Mucosa of descending colon (tissue), 3 donors: ENCODE results near the gene SAMD1. TPM values are rescaled to one million over a fixed set of nuclear protein-coding genes. Genes with fewer than 3 reads are reported as not detected.

ENCODE experiments used
- ATAC-seq: fragments of 200-7000 bp; cut with Tn5 transposase; one replicate; pipeline ENCODE4 v1.9.1; 2020; ENCODE audit warnings: mild to moderate bottlenecking, moderate library complexity
- DNase-seq, 3 donors: peaks; one replicate each; pipeline ENCODE4 v3.0.0-alpha.2; 2020
- H3K36me3 ChIP-seq: fragments of 200-600 bp; one replicate; pipeline ENCODE4 v1.8.0; 2021; ENCODE audit warnings: low read depth, mild to moderate bottlenecking
- H3K4me1 ChIP-seq: fragments of 200-600 bp; one replicate; pipeline ENCODE4 v1.8.0; 2021; ENCODE audit warnings: low read depth, mild to moderate bottlenecking
- H3K4me3 ChIP-seq: fragments of 200-600 bp; one replicate; pipeline ENCODE4 v1.8.0; 2021; ENCODE audit warnings: mild to moderate bottlenecking
- H3K9me3 ChIP-seq: fragments of 200-600 bp; one replicate; pipeline ENCODE4 v1.8.0; 2021; ENCODE audit warnings: mild to moderate bottlenecking
- intact Hi-C, 2 donors: fragments of 100-400 bp; cut with DNase I in 1 of 2; cut with micrococcal nuclease in 1 of 2; formaldehyde crosslinking; loops; one replicate each; pipeline versions ENCODE4 v1.11.0 to v1.11.1; 2022; cut with DNase I, micrococcal nuclease
- total RNA-seq, 3 donors: library from RNA; stranded (reverse); fragmentation: NEBNext Ultra II Directional in 2 of 3; extraction: Animal tissue kit (Norgen Biotek cat#: 25700) in 2 of 3; gene quantifications; one replicate each; pipeline versions ENCODE4 v1.2.1 to v1.2.4, GENCODE V29; 2021 to 2023
- TF ChIP-seq, protein P1 (sequence below): fragments of 200-600 bp; IDR thresholded peaks from one replicate; pipeline ENCODE4 v1.8.0; 2022; ENCODE audit warnings: antibody characterized with exemption, mild to moderate bottlenecking
- donor health status: DM: no; HTN: no; CAD: no; lungs with moderate emphysema.
- donor health status: DM: no; HTN: no; CAD: no.
- donor health status: DM: no; HTN: yes; CAD: no.

SAMD1 gene
- total RNA-seq, 3 donors from 2014 or later = 39.8 to 61.8 (median 49.6) TPM

DNA sequence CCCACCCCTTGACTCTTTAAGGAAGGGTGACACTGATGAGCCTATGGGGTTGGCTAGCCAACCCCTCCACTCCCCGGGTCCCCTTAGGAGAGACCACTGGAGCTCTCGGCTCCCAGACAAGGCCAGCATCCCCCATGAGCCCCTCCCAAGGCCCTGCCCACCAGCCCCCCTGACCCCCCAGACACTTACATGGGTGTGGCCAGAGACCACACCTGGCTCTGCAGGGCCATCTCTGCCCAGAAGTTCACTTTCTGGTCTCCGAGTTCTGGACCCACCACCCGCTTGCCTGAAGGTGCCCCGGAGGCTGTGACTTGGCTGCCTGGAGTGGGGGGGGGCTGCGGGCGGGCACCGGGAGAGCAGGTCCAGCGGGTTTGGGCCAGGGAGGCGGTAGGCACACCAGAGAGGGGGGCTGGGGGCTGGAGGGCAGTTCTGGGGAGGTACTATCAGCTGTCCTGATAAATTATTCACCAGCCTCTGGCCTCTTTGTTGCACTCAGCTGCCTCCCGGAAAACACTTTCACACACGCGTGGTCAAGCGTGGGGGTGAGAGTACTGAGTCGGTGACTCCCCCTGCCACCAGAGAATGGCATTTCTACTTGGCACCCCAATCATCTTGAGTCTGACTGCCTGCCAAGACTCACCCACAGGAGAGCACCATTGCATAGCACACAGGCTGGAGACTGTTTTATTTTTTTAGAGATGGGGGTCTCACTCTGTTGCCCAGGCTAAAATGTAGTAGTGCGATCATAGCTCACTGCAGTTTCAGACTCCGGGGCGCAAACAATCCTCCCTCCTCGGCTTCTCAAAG, 28.6 kb downstream of the SAMD1 start, which contains the start of gene PALM3:
PALM3 (minus strand) TSS at position 326 of the 807 bp plus-strand sequence; CDS start at position 230, 96 bp downstream.
- TF ChIP-seq, protein P1, sequence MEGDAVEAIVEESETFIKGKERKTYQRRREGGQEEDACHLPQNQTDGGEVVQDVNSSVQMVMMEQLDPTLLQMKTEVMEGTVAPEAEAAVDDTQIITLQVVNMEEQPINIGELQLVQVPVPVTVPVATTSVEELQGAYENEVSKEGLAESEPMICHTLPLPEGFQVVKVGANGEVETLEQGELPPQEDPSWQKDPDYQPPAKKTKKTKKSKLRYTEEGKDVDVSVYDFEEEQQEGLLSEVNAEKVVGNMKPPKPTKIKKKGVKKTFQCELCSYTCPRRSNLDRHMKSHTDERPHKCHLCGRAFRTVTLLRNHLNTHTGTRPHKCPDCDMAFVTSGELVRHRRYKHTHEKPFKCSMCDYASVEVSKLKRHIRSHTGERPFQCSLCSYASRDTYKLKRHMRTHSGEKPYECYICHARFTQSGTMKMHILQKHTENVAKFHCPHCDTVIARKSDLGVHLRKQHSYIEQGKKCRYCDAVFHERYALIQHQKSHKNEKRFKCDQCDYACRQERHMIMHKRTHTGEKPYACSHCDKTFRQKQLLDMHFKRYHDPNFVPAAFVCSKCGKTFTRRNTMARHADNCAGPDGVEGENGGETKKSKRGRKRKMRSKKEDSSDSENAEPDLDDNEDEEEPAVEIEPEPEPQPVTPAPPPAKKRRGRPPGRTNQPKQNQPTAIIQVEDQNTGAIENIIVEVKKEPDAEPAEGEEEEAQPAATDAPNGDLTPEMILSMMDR = no peak
- peak; percentile 47 for ATAC-seq
- intact Hi-C loops = no loop called here
- Histone ChIP-seq H3K36me3 (no peaks in the 10 kb centered on the region), H3K4me1 (peaks cover 11% of the 10 kb centered on the region), H3K9me3 (no peaks in the 10 kb centered on the region), H3K4me3 (no peak within 1 kb of the TSS)
- DNase-seq = peak in 1 of 3 donors; percentile 57

DNA sequence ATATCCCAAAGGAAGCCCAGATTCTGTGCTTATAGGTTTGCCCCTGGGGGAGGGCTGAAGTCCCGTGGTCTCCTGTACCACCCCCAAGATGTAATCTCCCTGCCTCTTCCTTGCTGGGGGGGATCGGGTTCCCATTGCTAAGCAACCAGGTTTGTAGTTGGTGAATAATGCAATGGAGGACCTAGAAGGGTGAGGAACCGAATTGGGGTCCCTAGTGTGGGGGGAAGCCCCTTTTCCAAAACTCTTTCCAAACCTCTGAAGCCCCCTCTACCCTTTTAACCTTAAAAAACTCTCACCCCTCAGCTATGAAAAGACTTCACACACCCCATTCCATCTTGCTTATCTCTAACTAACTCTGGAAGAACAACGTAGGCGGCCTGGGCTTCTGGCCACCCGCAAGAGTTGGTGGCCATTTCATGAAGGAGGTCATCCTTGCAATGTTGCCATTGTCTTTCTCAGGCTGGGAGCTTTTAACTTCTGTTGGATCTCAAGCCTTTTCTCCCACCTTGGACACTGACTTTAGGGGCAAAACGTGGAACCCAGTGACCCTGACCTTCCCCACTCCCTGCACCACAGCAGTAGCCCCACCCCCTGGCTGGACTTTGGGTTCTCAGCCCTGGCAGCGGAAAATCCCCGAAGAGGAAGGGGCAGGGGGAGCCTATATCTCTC, 29.3 kb downstream of the SAMD1 start:
- TF ChIP-seq, protein P1 = no peak
- Histone ChIP-seq H3K9me3 (no peaks in the 10 kb centered on the region), H3K36me3 (no peaks in the 10 kb centered on the region), H3K4me3 (no peak overlapping the region), H3K4me1 (peaks cover 11% of the 10 kb centered on the region)
- ATAC-seq = peak; percentile 34
- DNase-seq = no peak
- intact Hi-C loops = no loop called here

DNA sequence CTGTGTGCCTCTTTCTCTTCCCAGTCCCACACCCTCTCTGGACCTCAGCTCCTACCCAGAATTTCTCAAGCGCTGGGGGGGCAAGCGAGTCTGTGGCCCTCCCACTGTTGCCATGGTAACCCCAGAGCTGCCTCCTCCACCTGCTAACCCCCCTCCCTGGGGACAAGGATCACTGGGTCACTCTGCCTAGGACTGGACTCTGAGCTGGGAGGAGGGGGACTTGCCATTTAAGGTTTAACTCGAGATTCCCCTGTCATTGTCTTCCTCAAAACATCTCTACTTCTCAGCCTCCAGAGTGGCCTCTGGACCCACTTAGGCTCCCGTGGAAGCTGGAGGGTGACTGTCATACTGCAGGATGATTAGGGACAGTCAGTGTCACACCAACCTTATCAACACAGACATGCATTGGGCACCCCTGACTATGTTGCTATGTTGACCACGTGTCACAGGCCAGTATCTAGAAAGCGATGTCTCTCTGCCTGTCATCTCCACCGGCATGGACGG, 30.8 kb downstream of the SAMD1 start:
- H3K4me1 ChIP-seq = peaks cover 11% of the 10 kb centered on the region
- TF ChIP-seq, protein P1 = no peak

DNA sequence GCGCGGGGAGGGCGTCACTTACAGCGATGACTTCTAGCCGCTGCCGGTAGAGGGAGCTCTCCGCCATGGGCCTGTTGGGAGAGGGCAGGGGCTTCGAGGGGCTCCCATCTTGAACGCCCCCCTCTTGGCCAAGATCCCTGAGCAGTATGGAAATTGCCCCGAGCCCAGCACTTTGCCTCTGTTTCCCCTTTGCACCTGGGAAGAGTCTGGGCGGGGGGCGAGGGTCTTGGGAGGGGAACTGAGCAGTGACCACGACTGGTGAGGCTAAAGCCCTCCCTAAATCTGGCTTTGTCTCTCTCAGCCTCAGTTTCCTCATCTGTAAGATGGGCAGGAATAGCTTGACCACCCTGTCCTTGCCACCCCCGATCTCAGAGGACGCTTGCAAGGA, 31.5 kb downstream of the SAMD1 start:
- peaks cover 11% of the 10 kb centered on the region for H3K4me1 ChIP-seq
- ATAC-seq (peak; percentile 28), DNase-seq (peak in 1 of 3 donors; percentile 52)
- H3K36me3 ChIP-seq = no peaks in the 10 kb centered on the region
- H3K4me3 ChIP-seq = no peak overlapping the region
- intact Hi-C loops = no loop called here
- no peaks in the 10 kb centered on the region for H3K9me3 ChIP-seq
- TF ChIP-seq, protein P1 = peak; percentile 69

More for the DNA sequence above, 30.8 kb downstream of the SAMD1 start:
- H3K36me3 ChIP-seq = no peaks in the 10 kb centered on the region
- no peak overlapping the region for H3K4me3 ChIP-seq
- intact Hi-C loops = no loop called here
- no peaks in the 10 kb centered on the region for H3K9me3 ChIP-seq
- DNase-seq (no peak), ATAC-seq (no peak)

DNA sequence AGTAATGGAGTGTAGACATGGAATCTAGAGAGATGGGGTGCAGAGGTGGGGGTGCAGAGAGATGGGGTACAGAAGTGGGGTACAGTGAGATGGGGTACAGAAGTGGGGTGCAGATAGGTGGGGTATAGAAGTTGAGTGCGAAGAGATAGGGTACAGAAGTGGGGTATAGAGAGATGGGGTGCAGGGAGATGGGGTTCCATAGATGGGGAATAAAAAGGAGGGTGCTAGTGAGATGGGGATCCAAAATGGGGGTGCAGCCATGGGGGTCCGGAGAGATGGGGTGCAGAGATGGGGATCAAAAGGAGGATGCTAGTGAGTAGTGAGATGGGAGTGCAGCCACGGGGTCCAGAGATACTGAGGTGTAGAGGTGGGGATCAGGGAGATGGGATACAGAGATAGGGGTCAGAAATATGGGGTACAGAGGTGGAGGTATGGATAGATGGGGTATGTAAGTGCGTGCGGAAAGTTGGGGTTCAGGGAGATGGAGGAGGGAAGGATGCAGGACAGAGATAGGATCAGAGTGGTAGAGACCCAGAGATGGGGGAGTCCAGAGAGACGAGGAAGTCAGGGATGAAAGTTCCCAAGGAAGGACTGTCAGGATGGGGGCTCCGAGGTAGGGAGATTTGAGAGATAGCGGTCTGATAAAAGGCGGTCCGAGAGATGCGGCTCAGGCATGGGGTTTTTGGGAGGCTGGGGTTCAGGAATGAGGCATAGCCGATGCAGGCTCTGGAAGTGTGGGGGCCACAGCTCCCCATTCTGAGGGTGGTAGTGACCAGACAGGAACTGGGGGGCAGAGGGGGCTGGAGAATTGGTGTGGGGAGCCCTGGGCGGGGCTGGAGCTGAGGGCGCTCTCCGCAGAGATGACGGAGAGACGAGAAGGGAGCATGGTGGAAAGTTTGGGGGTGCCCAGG, 32.1 kb downstream of the SAMD1 start:
- intact Hi-C loops = no loop called here
- H3K4me3 ChIP-seq = no peak overlapping the region
- no peak for ATAC-seq

More for the DNA sequence above, 32.1 kb downstream of the SAMD1 start:
- TF ChIP-seq, protein P1 = no peak
- no peaks in the 10 kb centered on the region for H3K9me3 ChIP-seq
- no peaks in the 10 kb centered on the region for H3K36me3 ChIP-seq
- no peak for DNase-seq
- H3K4me1 ChIP-seq = peaks cover 11% of the 10 kb centered on the region
